ENCODE measurements around the gene ACSM3.
A peak's percentile ranks its signal among the peaks of the same experiment; 100 is the strongest.
"Not testable (repeated sequence)": the region's sequence is repeated elsewhere in the genome, so short reads cannot be mapped to it uniquely, and the experiment has no call there.

The ACSM3 gene

DNA sequence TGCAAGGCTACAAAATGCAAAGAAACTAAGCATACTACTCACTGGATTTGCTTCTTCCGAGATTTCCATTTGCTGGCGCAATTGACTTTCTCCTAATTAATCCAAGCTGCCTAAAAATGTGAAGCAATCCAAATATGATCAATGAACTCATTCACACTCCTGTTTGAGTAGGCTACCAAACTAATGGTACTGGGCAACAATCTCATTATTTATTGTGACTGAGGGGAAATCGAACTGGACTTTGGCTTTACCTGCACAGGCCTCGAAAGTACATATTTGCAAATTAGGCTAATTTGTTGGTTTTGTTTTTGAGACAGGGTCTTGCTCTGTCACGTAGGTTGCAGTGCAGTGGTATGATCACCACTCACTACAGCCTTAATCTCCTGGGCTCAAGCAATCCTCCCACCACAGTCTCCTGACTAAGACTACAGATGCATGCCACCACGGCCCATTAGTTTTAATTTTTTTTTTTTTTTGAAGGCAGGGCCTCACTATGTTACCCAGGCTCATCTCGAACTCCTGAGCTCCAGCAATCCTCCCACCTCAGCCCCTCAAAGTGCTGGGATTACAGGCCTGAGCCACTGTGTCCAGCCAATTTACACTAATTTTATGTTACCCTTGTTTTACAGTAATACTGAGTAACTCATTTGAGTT lies 39.9 kb downstream of the ACSM3 start:
- DNase-seq (ENCODE audit: low read depth in 2 of 2, low spot score in 1 of 2) = no peak

GRCh38 chr16:20805684-20806167 lies 41.9 kb downstream of the ACSM3 start:
- not testable (repeated sequence) for DNase-seq (ENCODE audit: low read depth in 2 of 2, low spot score in 1 of 2)

DNA sequence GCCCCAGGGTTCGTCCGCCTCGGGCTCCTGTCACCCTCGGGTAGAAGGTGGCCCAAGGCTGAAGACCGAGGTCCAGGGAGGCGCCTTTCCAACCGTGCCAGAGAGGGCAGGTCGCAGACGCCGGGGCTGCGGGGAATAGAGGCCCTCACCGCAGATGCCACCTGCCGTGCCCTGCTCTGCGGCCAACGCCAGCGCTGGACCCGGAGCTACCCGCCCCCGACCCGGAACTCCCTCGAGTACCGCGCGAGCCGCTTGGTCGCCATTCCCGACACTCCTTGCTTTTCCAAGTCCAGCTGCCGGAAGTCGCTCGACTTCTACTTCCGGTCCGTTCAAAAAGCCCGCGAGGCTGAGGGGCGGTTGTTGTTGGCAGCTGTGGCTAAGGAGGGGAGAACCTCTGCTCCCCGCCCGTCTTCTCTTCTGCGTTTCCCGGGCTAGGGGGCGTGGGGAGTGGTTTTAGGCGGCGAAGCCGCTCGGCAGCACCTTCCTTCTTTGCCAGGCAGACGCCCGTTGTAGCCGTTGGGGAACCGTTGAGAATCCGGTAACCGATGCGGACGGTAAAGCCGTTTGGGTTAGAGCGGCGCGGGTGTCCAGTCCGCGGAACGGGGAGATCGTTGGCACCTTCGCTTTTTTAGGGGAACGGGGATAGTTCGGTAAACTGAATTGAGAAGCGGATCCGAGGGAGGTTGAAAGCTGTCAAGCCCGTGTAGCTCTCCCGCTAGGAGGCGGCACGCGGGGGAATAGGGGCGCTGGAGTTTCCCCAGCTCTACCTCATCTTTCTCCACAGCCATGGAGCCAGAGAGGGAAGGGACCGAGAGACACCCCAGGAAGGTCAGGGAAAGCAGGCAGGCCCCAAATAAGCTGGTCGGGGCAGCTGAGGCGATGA lies 42.6 kb downstream of the ACSM3 start, which contains the start of the genes ERI2 and REXO5:
TSS of gene ERI2 (minus strand) at position 305 of the 883 bp plus-strand sequence. CDS start at position 263, 42 bp downstream.
TSS of gene REXO5 (plus strand) at position 360 of the 883 bp plus-strand sequence. CDS start at position 787, 427 bp downstream.
- DNase-seq (ENCODE audit: low read depth in 2 of 2, low spot score in 1 of 2) = peak; percentile 42 to 51

DNA sequence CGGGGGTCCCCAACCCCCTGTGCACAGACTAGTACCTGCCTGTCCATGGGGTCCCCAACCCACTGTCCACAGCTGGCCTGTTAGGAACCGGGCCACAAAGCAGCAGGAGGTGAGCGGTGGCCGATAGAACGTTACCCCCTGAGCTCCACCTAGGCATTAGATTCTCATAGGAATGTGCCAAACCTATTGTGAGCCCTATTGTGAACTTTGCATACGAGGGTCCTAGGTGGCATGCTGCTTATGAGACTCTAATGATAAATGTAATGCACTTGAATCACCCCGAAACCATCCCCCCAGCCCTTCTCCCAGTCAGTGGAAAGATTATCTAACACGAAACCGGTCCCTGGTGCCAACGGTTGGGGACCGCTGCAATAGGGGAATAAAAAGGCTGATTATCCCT lies 44.0 kb downstream of the ACSM3 start:
- DNase-seq (ENCODE audit: low read depth in 2 of 2, low spot score in 1 of 2) = no peak

DNA sequence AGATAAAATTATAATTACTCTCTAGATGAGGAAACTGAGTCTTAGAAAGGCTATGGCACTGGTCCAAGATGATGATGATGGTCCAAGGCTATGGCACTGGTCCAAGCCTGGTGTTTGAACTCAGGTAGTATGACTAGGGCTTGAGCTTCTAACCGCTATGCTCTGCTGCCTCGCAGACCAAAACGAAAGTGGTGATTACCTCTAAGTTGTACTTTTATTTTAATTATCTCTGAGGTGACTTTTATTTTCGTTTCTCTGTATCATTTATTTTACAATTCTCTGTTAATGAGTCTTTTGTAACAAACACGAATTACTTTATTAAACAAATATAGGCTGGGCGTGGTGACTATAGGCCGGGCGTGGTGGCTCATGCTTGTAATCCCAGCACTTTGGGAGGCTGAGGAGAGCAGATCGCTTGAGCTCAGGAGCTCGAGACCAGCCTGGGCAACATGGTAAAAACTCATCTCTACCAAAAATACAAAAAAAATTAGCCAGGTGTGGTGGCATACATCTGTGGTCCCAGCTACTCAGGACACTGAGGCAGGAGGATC lies 48.1 kb downstream of the ACSM3 start:
- no peak for DNase-seq (ENCODE audit: low read depth in 2 of 2, low spot score in 1 of 2)

DNA sequence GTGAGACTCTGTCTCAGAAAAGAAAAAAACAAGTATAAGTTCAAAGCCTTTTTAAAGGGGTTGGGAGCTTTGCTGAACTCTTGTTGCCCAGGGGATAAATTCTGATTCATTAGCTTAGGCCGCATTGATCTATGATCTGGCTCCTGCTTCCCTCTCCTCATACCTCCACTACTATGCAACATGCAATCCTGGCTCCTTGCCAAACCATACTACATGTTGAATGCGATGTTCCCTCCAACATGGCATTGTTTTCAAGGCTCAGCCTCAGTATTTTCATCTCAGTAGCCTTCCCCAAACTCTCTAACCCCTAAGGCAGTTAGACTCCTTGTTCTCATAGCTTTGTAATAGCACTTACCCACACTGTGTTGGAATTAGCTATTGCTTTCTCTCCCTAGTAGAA lies 48.7 kb downstream of the ACSM3 start:
- DNase-seq (ENCODE audit: low read depth in 2 of 2, low spot score in 1 of 2) = no peak

- DNase-seq (ENCODE audit: low read depth in 2 of 2, low spot score in 1 of 2) = no peak
These were observed 51.0 kb downstream of the ACSM3 start for GRCh38 chr16:20814784-20815183.

DNA sequence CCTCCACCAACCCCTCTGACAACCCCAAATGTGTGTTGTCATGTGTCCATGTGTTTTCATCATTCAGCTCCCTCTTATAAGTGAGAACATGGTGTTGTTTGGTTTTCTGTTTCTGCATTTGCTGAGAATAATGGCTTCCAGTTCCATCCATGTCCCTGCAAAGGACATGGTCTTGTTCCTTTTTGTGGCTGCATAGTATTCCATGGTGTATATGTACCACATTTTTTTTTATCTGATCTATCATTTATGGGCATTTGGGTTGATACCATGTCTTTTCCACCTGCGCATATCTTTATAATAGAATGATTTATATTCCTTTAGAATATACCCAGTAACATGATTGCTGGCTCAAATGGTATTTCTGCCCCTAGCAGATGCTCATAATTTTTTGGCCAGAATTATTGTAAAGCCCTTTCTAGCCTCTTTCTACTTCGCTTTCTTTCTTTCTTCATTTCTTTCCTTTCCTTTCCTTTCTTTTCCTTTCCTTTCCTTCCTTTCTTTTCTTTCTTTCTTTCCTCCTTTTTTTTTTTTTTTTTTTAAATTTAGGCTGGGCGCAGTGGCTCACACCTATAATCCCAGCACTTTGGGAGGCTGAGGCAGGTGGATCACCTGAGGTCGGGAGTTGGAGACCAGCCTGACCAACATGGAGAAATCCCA lies 55.2 kb downstream of the ACSM3 start:
- DNase-seq (ENCODE audit: low read depth in 2 of 2, low spot score in 1 of 2) = no peak

DNA sequence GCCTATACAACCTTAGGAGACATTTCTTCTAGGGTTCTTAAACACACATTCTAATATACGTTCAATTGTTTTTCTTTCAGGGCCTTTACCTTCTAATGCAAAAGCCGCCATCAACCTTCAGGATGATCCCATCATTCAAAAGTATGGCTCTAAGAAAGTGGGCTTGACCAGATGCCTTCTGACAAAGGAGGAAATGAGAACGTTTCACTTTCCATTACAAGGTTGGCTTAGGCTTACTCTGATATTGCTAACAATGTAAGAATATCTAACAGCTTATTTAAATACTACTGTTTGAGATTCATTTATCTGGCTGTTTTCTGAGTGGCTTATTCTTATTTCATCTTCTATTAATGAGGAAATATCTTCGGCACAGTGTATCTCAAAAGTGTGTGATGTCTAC lies 57.9 kb downstream of the ACSM3 start:
- DNase-seq (ENCODE audit: low read depth in 2 of 2, low spot score in 1 of 2) = no peak

DNA sequence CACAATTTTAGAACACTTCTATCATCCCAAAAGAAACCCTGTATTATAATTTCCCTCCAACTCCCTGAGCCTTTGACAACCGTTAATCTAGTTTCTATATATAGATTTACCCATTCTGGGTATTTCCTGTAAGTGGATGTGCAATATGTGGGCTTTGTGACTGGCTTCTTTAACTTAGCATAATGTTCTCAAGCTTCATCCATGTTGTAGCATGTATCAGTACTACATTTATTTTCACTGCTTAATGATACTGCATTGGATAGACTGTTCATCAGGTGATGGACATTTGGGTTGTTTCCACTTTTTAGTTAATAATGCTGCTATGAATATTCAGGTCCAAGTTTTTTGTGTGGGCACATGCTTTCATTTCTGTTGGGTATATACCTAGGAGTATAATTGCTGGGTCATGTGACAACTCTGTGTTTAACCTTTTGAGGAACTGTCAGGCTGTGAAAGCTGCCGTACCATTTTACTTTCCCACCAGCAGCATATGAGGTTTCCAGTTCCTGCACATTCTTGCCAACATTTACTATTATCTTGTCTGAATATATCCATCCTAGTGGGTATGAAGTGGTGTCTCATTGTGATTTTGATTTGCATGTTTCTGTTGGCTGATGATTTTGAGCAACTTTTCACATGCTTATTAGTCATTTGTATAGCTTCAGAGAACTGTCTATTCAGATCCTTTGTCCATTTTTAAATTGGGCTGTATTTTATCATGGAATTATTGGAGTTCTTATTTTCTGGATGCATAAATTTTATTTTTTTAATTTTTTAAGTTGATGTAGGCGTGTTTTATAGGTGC lies 58.9 kb downstream of the ACSM3 start:
- DNase-seq (ENCODE audit: low read depth in 2 of 2, low spot score in 1 of 2) = no peak

- DNase-seq (ENCODE audit: low read depth in 2 of 2, low spot score in 1 of 2) = no peak
These were observed 62.3 kb downstream of the ACSM3 start for GRCh38 chr16:20826039-20826566.

DNA sequence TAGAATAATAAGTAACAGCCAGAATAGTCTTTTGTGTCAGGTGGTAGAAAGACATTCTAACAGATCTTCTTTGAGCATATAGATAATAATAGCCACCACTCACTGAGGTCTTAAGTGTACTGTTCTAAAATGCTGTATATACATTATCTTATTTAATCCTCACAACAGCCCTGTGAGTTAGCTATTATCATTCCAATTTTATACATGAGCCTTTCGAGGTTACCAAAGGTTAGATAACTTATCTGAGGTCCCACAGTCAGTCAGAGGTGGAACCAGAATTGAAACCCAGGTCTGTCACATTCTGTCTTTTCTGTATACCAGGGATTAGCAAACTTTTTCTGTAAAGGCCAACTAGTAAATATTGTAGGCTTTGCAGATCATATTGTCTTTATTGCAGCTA lies 65.7 kb downstream of the ACSM3 start:
- no peak for DNase-seq (ENCODE audit: low read depth in 2 of 2, low spot score in 1 of 2)

GRCh38 chr16:20830372-20830771 lies 66.6 kb downstream of the ACSM3 start:
- DNase-seq (ENCODE audit: low read depth in 2 of 2, low spot score in 1 of 2) = no peak

DNA sequence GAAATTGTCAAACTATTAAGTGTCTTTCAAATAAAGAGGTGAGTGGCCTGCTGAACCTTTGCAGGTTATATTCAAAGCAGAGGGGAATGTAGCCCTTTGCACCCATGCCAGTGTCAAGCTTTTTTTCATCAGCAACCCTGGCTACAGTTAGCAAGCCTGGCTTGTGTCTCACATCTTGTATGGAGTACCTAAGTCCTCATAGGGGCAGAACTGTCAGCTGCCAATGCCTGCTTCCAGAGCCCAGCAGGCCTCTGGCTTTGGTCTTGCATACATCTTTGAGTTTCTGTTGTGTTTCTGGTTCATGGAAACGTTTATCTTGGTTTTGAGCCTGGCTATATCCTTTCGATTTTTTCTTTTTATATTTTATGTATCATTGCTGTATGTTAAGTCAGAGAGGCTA lies 69.3 kb downstream of the ACSM3 start:
- DNase-seq (ENCODE audit: low read depth in 2 of 2, low spot score in 1 of 2) = no peak

- no peak for DNase-seq (ENCODE audit: low read depth in 2 of 2, low spot score in 1 of 2)
These were observed 74.4 kb downstream of the ACSM3 start for GRCh38 chr16:20838240-20838639.

GRCh38 chr16:20839504-20839903 lies 75.7 kb downstream of the ACSM3 start:
- no peak for DNase-seq (ENCODE audit: low read depth in 2 of 2, low spot score in 1 of 2)

GRCh38 chr16:20844054-20844453 lies 80.2 kb downstream of the ACSM3 start:
- DNase-seq (ENCODE audit: low read depth in 2 of 2, low spot score in 1 of 2) = no peak

DNA sequence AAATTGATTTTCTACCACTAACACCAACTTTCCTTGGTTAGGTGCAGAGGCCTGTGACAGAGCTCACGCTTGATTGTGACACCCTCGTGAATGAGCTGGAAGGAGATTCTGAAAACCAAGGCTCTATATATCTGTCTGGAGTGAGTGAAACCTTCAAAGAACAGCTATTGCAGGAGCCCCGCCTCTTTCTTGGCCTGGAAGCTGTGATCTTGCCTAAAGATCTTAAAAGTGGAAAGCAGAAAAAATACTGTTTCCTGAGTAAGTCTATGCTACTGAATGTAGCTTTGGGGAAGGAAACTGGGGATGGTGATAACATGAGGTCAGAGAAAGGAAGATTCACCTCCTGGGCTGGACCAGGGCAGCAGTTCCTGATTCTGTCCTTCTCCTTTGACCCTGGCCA lies 80.8 kb downstream of the ACSM3 start:
- DNase-seq (ENCODE audit: low read depth in 2 of 2, low spot score in 1 of 2) = no peak

GRCh38 chr16:20846030-20846429 lies 82.2 kb downstream of the ACSM3 start:
- DNase-seq (ENCODE audit: low read depth in 2 of 2, low spot score in 1 of 2) = no peak

- no peak for DNase-seq (ENCODE audit: low read depth in 2 of 2, low spot score in 1 of 2)
These were observed 82.7 kb downstream of the ACSM3 start for GRCh38 chr16:20846551-20846950.

Measured in stimulated activated CD8-positive, alpha-beta memory T cell treated with anti-CD3 and anti-CD28 coated beads, Interleukin-4, amount 100 ng/mL, for 1 hour (primary cell).